ENCODE results near the gene ADAMTS6.

ADAMTS6 gene

DNA sequence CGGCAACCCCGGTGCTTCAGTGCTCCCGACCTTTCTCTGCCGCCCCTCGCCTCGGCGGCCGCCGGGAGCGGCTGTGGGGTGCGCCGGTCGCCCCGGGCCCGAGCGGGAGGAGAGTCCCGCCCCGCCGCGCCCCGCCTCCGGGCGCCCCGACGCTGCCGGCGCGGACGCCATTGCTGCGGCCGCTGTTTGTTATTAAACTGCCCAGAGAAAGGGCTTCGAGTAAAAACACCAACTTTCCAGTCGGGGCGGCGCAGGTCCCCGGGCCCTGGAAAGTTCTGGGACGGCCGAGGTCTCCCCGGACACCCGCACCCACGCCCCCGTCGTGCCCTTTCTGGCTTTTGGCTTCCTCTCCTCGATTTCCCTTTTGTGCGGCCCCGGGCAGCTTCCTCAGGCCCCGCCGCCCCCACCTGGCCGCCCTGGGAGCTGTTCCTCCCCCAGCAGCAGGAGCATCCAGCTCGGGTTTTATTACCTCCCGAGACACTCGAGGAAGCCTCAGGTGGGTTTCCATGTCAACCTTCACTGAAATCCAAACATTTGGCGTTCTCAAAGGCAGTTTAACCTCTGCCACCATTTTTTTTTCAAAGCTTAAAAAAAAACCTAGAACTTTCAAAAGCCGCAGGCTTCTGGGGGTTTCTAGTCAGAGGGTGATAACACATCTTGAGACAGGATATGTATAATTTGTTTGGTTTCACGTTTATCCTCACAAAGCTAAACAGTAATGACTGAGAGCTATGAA is 378.6 kb downstream of the ADAMTS6 start:
- no peak for DNase-seq

DNA sequence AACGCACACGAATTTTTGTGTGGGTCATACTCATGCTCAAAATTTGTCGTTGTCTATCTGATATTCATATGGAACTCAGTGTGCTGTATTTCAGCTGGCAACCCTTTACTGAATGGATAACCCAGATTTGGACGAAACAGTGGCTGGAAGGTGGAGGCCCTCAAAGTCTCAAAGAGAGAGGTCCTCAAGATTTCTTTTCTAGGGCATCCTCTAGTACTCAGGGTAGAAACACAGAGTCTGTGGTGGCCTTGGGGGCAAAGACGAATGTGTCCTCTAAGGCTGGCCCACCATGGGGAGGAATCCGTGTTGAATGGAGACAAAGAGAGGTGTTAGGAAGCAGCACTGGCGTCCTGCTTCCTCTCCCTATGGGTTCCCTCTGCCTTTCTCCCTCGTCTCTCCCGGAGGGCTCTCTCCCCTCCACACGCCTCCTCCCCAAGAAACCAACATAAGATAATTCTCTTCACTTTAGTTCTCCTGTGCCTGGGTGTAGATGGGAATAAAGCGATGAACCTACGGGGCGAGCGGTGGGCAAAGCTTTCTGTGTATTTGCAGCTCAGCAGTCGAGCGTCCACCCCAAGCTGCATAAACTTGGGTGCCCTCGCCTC is 379.2 kb downstream of the ADAMTS6 start:
- DNase-seq, result no peak

DNA sequence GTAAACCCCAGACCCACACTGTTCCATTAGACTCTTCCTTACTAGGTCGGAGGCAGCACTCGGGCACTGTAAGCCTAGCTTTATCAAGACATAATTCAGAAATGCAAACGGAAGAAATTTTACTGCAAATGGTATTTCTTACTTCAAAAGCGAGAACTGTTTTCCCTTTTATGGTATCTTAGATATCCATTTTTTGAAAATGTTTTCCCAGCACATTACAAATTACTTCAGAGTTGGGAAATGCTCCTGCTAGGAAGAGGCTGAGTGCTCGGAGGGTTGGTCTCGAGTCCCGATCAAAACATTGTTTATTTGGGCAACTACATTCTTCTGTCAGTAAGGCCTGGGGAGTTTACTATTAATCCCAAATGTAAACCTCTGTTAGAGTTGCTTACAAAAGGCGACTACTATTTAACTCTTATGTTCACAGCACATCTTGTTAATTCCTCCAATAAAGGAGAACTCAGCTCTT is 380.1 kb downstream of the ADAMTS6 start:
- DNase-seq, result no peak

DNA sequence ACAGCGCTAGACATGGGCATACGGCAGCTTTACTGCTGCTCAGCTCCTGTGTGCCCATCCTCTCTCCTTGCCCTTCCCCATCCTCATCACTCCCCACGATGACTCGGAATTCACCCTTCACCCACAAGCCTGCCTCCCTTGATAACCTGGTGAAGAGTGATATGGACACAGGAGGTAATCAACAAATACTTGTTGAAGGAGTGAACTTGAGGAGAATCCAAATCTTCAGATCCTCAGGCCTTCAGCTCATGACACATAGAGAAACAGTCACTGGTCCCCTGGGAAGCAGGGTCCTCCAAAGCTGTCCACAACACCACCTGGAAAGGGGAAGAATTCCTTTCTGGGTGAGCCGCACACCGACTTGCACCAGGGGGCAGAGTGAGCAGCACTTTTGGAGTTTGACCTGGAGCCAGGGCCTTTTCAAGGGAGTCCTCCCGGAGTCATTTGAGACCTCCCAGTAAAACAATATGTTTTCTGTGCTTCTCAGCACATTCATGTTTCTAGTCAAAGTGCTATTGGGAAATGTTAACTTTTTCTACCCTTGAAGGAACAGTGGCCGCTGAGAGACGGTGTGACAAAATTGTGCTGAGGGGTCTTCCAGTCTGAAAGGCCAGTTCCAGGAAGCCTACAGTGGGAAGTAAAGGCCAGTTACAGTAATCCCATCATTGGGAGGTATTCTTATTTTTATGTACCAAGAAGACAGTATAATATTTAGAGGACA is 380.6 kb downstream of the ADAMTS6 start:
- DNase-seq, result peak; percentile 83
